HEK293 (cell line): ENCODE measurements around the gene CKM.

Source experiments
- BCL11B ChIP-seq: fragments of 450-650 bp; formaldehyde crosslinking; IDR thresholded peaks from 2 replicates; pipeline ENCODE4 v1.5.1; 2016; ENCODE audit warnings: low read depth, missing biosample characterization, missing genetic modification characterization
- BCL6B ChIP-seq: fragments of 450-650 bp; formaldehyde crosslinking; IDR thresholded peaks from 2 replicates; pipeline ENCODE4 v1.5.1; 2017; ENCODE audit warnings: missing biosample characterization, missing genetic modification characterization
- GFI1B ChIP-seq: fragments of 450-650 bp; formaldehyde crosslinking; IDR thresholded peaks from 2 replicates; pipeline ENCODE4 v1.5.1; 2016; ENCODE audit warnings: missing biosample characterization, missing genetic modification characterization
- HIC1 ChIP-seq: fragments of 450-650 bp; formaldehyde crosslinking; IDR thresholded peaks from 2 replicates; pipeline ENCODE4 v1.5.1; 2016; ENCODE audit warnings: missing biosample characterization, missing genetic modification characterization
- IKZF3 ChIP-seq: fragments of 450-650 bp; IDR thresholded peaks from 2 replicates; pipeline ENCODE4 v1.5.0; 2018; ENCODE audit warnings: missing biosample characterization, mild to moderate bottlenecking, missing genetic modification characterization, moderate library complexity
- REST ChIP-seq: fragments of 450-650 bp; formaldehyde crosslinking; IDR thresholded peaks from 2 replicates; pipeline ENCODE4 v1.5.1; 2016; ENCODE audit warnings: missing biosample characterization, missing genetic modification characterization
- SCRT2 ChIP-seq: fragments of 450-650 bp; formaldehyde crosslinking; IDR thresholded peaks from 2 replicates; pipeline ENCODE4 v1.5.1; 2016; ENCODE audit warnings: missing biosample characterization, missing genetic modification characterization
- SP2 ChIP-seq: fragments of 450-650 bp; formaldehyde crosslinking; IDR thresholded peaks from 2 replicates; pipeline ENCODE4 v1.5.1; 2016; ENCODE audit warnings: missing biosample characterization, missing genetic modification characterization
- SP7 ChIP-seq: fragments of 450-650 bp; formaldehyde crosslinking; IDR thresholded peaks from 2 replicates; pipeline ENCODE4 v1.5.1; 2016; ENCODE audit warnings: missing biosample characterization, missing genetic modification characterization
- TSHZ1 ChIP-seq: fragments of 450-650 bp; formaldehyde crosslinking; IDR thresholded peaks from 2 replicates; pipeline ENCODE4 v1.5.1; 2016; ENCODE audit warnings: missing biosample characterization, missing genetic modification characterization, borderline replicate concordance
- WT1 ChIP-seq: fragments of 450-650 bp; formaldehyde crosslinking; IDR thresholded peaks from 2 replicates; pipeline ENCODE4 v1.5.1; 2016; ENCODE audit warnings: missing biosample characterization, missing genetic modification characterization
- ZBTB17 ChIP-seq: fragments of 450-650 bp; formaldehyde crosslinking; IDR thresholded peaks from 2 replicates; pipeline ENCODE4 v1.5.1; 2016; ENCODE audit warnings: missing biosample characterization, missing genetic modification characterization
- ZFP3 ChIP-seq: fragments of 450-650 bp; formaldehyde crosslinking; IDR thresholded peaks from 2 replicates; pipeline ENCODE4 v1.5.1; 2016; ENCODE audit warnings: low read depth, missing biosample characterization, missing genetic modification characterization
- ZNF132 ChIP-seq: fragments of 450-650 bp; formaldehyde crosslinking; IDR thresholded peaks from 2 replicates; pipeline ENCODE4 v1.5.1; 2017; ENCODE audit warnings: missing biosample characterization, missing genetic modification characterization, borderline replicate concordance
- ZNF148 ChIP-seq: fragments of 450-650 bp; formaldehyde crosslinking; IDR thresholded peaks from 2 replicates; pipeline ENCODE4 v1.5.0; 2017; ENCODE audit warnings: missing biosample characterization, missing genetic modification characterization, borderline replicate concordance
- ZNF211 ChIP-seq: fragments of 450-650 bp; formaldehyde crosslinking; IDR thresholded peaks from 2 replicates; pipeline ENCODE4 v1.5.1; 2016; ENCODE audit warnings: low read depth, missing biosample characterization, missing genetic modification characterization
- ZNF274 ChIP-seq, 2 experiments: fragments of 200-500 bp in 1 of 2; fragments of 450-650 bp in 1 of 2; sonication (Bioruptor generic) in 1 of 2; formaldehyde crosslinking in 1 of 2; IDR thresholded peaks; 2 replicates each; pipeline versions ENCODE4 v1.5.1 to v1.6.1; 2014 to 2016; ENCODE audit warnings: borderline replicate concordance in 1 of 2, inconsistent platforms in 1 of 2, low read length in 1 of 2, missing biosample characterization in 1 of 2, missing genetic modification characterization in 1 of 2
- ZNF404 ChIP-seq: fragments of 450-650 bp; formaldehyde crosslinking; IDR thresholded peaks from 2 replicates; pipeline ENCODE4 v1.5.1; 2017; ENCODE audit warnings: missing biosample characterization, missing genetic modification characterization
- ZNF561 ChIP-seq: fragments of 450-650 bp; IDR thresholded peaks from 2 replicates; pipeline ENCODE4 v1.5.1; 2018; ENCODE audit warnings: missing biosample characterization, missing genetic modification characterization, borderline replicate concordance
- ZNF580 ChIP-seq: fragments of 450-650 bp; formaldehyde crosslinking; IDR thresholded peaks from 2 replicates; pipeline ENCODE4 v1.5.1; 2016; ENCODE audit warnings: missing biosample characterization, missing genetic modification characterization
- ZNF585B ChIP-seq: fragments of 450-650 bp; formaldehyde crosslinking; IDR thresholded peaks from 2 replicates; pipeline ENCODE4 v1.5.1; 2016; ENCODE audit warnings: missing biosample characterization, missing genetic modification characterization
- ZNF596 ChIP-seq: fragments of 450-650 bp; IDR thresholded peaks from 2 replicates; pipeline ENCODE4 v1.5.0; 2018; ENCODE audit warnings: missing biosample characterization, mild to moderate bottlenecking, missing genetic modification characterization, moderate library complexity
- ZNF677 ChIP-seq: fragments of 450-650 bp; IDR thresholded peaks from 2 replicates; pipeline ENCODE4 v1.5.0; 2018; ENCODE audit warnings: missing biosample characterization, mild to moderate bottlenecking, missing genetic modification characterization, moderate library complexity
- ZNF777 ChIP-seq: fragments of 450-650 bp; formaldehyde crosslinking; IDR thresholded peaks from 2 replicates; pipeline ENCODE4 v1.5.1; 2017; ENCODE audit warnings: missing biosample characterization, missing genetic modification characterization, borderline replicate concordance
- ZNF792 ChIP-seq: fragments of 450-650 bp; formaldehyde crosslinking; IDR thresholded peaks from 2 replicates; pipeline ENCODE4 v1.5.1; 2016; ENCODE audit warnings: missing biosample characterization, missing genetic modification characterization
- ZSCAN30 ChIP-seq: fragments of 450-650 bp; IDR thresholded peaks from 2 replicates; pipeline ENCODE4 v1.5.1; 2018; ENCODE audit warnings: missing biosample characterization, mild to moderate bottlenecking, missing genetic modification characterization, moderate library complexity

The CKM gene

GRCh38 chr19:45340899-45341453 is 18.3 kb upstream of the CKM start (continued):
- TF ChIP-seq TSHZ1 = 0 out of 2 replicates have a peak, but pooled peaks have one; percentile 15
- no peak for TF ChIP-seq ZNF132 (tag by site-specific recombination)
- TF ChIP-seq IKZF3 (tag by site-specific recombination) = no peak
- no peak for TF ChIP-seq ZFP3 (tag by site-specific recombination)
- TF ChIP-seq BCL6B = no peak
- TF ChIP-seq ZNF580 = no peak
- no peak for TF ChIP-seq SCRT2 (tag by site-specific recombination)
- TF ChIP-seq ZNF561 (tag by site-specific recombination) = no peak; the same call in 1 of the 2 replicates
- no peak for TF ChIP-seq WT1 (tag by site-specific recombination)
- 0 out of 2 replicates have a peak, but pooled peaks have one; percentile 13 for TF ChIP-seq ZNF211
- no peak for TF ChIP-seq ZNF404
- no peak; the same call in 1 of the 2 replicates for TF ChIP-seq GFI1B (tag by site-specific recombination)
- TF ChIP-seq ZNF777 = peak; percentile 60; the same call in 1 of the 2 replicates
- TF ChIP-seq REST (tag by site-specific recombination) = no peak
- no peak for TF ChIP-seq ZNF148
- TF ChIP-seq SP2 (tag by site-specific recombination) = no peak
- TF ChIP-seq ZNF596 (tag by site-specific recombination) = no peak
- peak; percentile 46 for TF ChIP-seq SP7 (tag by site-specific recombination)
- TF ChIP-seq ZNF585B (tag by site-specific recombination) = no peak
- no peak for TF ChIP-seq ZNF792 (tag by site-specific recombination)
- no peak for TF ChIP-seq ZSCAN30
- peak; percentile 44; the same call in 1 of the 2 replicates for TF ChIP-seq ZBTB17
- no peak for TF ChIP-seq ZNF677 (tag by site-specific recombination)
- TF ChIP-seq BCL11B = no peak; the same call in 1 of the 2 replicates
- TF ChIP-seq HIC1 (tag by site-specific recombination) = peak; percentile 56; the same call in 1 of the 2 replicates
- TF ChIP-seq ZNF274 (IDR thresholded peaks at IDR 0.05; ENCODE audit: low read length) = no peak
- TF ChIP-seq ZNF274 (tag by site-specific recombination; IDR thresholded peaks at IDR 0.05; ENCODE audit: borderline replicate concordance) = no peak
